ENCODE results near the gene APBB1. TPM values are rescaled to one million over a fixed set of nuclear protein-coding genes. Genes with fewer than 3 reads are reported as not detected.
A peak's percentile ranks its signal among the peaks of the same experiment; 100 is the strongest.
"Not testable (repeated sequence)": the region's sequence is repeated elsewhere in the genome, so short reads cannot be mapped to it uniquely, and the experiment has no call there.

Gene APBB1
- total RNA-seq, 5 donors from 2014 or later (not counting 1 experiment from before 2014, with no cell fraction given), result 71.3 to 152 (median 106) TPM

DNA sequence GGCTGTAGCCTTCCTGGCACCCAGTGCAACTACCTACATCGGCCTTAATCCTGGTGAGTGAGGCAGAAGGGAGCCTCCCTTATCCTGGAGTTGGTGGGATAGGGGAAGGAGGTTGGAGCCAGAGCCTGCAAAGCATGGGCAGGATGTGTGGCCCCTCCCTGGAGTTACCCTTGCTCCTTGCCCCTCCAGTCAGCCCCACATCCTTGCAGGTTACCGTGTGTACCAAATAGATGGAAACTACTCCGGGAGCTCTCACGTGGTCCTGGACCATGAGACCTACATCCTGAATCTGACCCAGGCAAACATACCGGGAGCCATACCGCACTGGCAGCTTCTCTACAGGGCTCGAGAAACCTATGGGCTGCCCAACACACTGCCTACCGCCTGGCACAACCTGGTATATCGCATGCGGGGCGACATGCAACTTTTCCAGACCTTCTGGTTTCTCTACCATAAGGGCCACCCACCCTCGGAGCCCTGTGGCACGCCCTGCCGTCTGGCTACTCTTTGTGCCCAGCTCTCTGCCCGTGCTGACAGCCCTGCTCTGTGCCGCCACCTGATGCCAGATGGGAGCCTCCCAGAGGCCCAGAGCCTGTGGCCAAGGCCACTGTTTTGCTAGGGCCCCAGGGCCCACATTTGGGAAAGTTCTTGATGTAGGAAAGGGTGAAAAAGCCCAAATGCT lies 24.8 kb downstream of the APBB1 start:
- ATAC-seq (replicated peaks in 1 of 4) (no peak), DNase-seq (no peak)
- Histone ChIP-seq H3K4me3 (ENCODE audit: control insufficient read depth in 1 of 2, extremely low read depth in 1 of 2, low read length in 1 of 2) (no peak overlapping the region), H3K36me3 (ENCODE audit: control insufficient read depth in 2 of 2, extremely low read depth in 1 of 2, insufficient read depth in 1 of 2, low read length in 1 of 2) (peaks cover 6 to 43% of the 10 kb centered on the region in 2 donors), H3K9me3 (no peaks in the 10 kb centered on the region), H3K27me3 (replicated peaks in 1 of 2; ENCODE audit: control insufficient read depth in 2 of 2, extremely low read depth in 1 of 2, insufficient read depth in 2 of 2, low read length in 1 of 2) (no peaks in the 10 kb centered on the region), H3K4me1 (ENCODE audit: control insufficient read depth in 1 of 2, extremely low read depth in 1 of 2, insufficient read depth in 2 of 2, low read length in 2 of 2) (peaks cover 18 to 67% of the 10 kb centered on the region in 2 experiments), H3K27ac (ENCODE audit: low read length) (no peak overlapping the region)
- no peaks in the 10 kb centered on the region for H3K9me3 Mint-ChIP-seq
- ChIA-PET CTCF (no interaction called here), POLR2A (no interaction called here)
- H3K27ac Mint-ChIP-seq, result peak overlapping the region; percentile 83 to 98
- no peaks in the 10 kb centered on the region for H3K27me3 Mint-ChIP-seq
- H3K4me3 Mint-ChIP-seq, result peak overlapping the region in 1 of 3 donors; percentile 90
- H3K36me3 Mint-ChIP-seq, result peaks cover 40% of the 10 kb centered on the region
- 95% methylated on average over 15 of the region's 16 CpGs for WGBS (ENCODE audit: insufficient coverage)
- H3K4me1 Mint-ChIP-seq, result peaks cover 79 to 95% (median 89%) of the 10 kb centered on the region in 3 donors

DNA sequence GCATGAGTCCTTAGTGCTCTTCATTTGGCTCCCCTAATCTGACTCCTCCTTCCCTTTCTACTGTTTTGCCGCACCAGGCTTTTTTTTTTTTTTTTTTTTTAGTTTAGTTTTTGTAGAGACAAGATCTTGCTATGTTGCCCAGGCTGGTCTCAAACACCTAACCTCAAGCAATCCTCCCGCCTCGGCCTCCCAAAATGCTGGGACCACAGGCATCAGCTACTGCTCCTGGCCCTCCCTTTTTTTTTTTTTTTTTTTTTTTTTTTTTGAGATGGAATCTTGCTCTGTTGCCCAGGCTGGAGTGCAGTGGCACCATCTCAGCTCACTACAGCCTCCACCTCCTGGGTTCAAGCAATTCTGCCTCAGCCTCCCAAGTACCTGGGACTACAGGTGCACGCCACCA lies 26.6 kb downstream of the APBB1 start:
- DNase-seq, result not testable (repeated sequence)
- Histone ChIP-seq H3K4me1 (ENCODE audit: control insufficient read depth in 1 of 2, extremely low read depth in 1 of 2, insufficient read depth in 2 of 2, low read length in 2 of 2) (peaks cover 17 to 67% of the 10 kb centered on the region in 2 experiments), H3K4me3 (ENCODE audit: control insufficient read depth in 1 of 2, extremely low read depth in 1 of 2, low read length in 1 of 2) (peak overlapping the region in 1 of 2 donors; percentile 80)

DNA sequence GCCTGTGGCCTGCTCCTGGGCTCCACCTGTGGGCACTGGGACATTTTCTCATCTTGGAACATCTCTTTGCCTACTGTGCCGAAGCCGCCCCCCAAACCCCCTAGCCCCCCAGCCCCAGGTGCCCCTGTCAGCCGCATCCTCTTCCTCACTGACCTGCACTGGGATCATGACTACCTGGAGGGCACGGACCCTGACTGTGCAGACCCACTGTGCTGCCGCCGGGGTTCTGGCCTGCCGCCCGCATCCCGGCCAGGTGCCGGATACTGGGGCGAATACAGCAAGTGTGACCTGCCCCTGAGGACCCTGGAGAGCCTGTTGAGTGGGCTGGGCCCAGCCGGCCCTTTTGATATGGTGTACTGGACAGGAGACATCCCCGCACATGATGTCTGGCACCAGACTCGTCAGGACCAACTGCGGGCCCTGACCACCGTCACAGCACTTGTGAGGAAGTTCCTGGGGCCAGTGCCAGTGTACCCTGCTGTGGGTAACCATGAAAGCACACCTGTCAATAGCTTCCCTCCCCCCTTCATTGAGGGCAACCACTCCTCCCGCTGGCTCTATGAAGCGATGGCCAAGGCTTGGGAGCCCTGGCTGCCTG lies 27.3 kb downstream of the APBB1 start:
- peaks cover 0 to 24% of the 10 kb centered on the region in 2 donors for H3K36me3 ChIP-seq (ENCODE audit: control insufficient read depth in 2 of 2, extremely low read depth in 1 of 2, insufficient read depth in 1 of 2, low read length in 1 of 2)
- peak overlapping the region; percentile 26 for H3K27ac ChIP-seq (ENCODE audit: low read length)
- POLR2A ChIA-PET, result interaction anchor here in 1 of 2 donors (1.8 kb wide), 1 partner anchor 11 kb away, joined by 9 read pairs; no protein-coding TSS in a partner anchor
- no peaks in the 10 kb centered on the region for H3K9me3 Mint-ChIP-seq
- 89% methylated on average over 13 of the region's 18 CpGs for WGBS (ENCODE audit: insufficient coverage)
- no peaks in the 10 kb centered on the region for H3K27me3 ChIP-seq (replicated peaks in 1 of 2; ENCODE audit: control insufficient read depth in 2 of 2, extremely low read depth in 1 of 2, insufficient read depth in 2 of 2, low read length in 1 of 2)
- H3K4me1 ChIP-seq (ENCODE audit: control insufficient read depth in 1 of 2, extremely low read depth in 1 of 2, insufficient read depth in 2 of 2, low read length in 2 of 2), result peaks cover 17 to 63% of the 10 kb centered on the region in 2 experiments
- H3K9me3 ChIP-seq, result no peaks in the 10 kb centered on the region
- H3K27ac Mint-ChIP-seq, result peak overlapping the region; percentile 82 to 98
- peaks cover 19% of the 10 kb centered on the region for H3K36me3 Mint-ChIP-seq
- H3K4me1 Mint-ChIP-seq, result peaks cover 64 to 76% (median 75%) of the 10 kb centered on the region in 3 donors
- peak in 1 of 35 experiments; percentile 1 for DNase-seq
- peak overlapping the region; percentile 88 to 93 (median 90) for H3K4me3 Mint-ChIP-seq
- peak overlapping the region; percentile 79 to 80 for H3K4me3 ChIP-seq (ENCODE audit: control insufficient read depth in 1 of 2, extremely low read depth in 1 of 2, low read length in 1 of 2)
- no peaks in the 10 kb centered on the region for H3K27me3 Mint-ChIP-seq
- no peak for ATAC-seq (replicated peaks in 1 of 4)
- CTCF ChIA-PET, result interaction anchor here (1.0 to 3.6 kb wide), 4 partner anchors 11 to 53 kb away, joined by 3 to 26 read pairs (median 13); partner anchors contain the start of gene APBB1 (in 1 of the 2)

More for the DNA sequence above, 26.6 kb downstream of the APBB1 start:
- H3K9me3 ChIP-seq; H3K27me3 ChIP-seq (replicated peaks in 1 of 2; ENCODE audit: control insufficient read depth in 2 of 2, extremely low read depth in 1 of 2, insufficient read depth in 2 of 2, low read length in 1 of 2); H3K9me3 Mint-ChIP-seq; H3K27me3 Mint-ChIP-seq; ATAC-seq (replicated peaks in 1 of 4): not testable (repeated sequence)
- peaks cover 2 to 30% of the 10 kb centered on the region in 2 donors for H3K36me3 ChIP-seq (ENCODE audit: control insufficient read depth in 2 of 2, extremely low read depth in 1 of 2, insufficient read depth in 1 of 2, low read length in 1 of 2)
- Mint-ChIP-seq H3K4me1 (peaks cover 70 to 82% (median 81%) of the 10 kb centered on the region in 3 donors), H3K36me3 (peaks cover 24% of the 10 kb centered on the region), H3K27ac (peak overlapping the region; percentile 83 to 98), H3K4me3 (peak overlapping the region; percentile 88 to 93 (median 90))
- no CpG with 5 or more reads among the region's 4 CpGs for WGBS (ENCODE audit: insufficient coverage)
- ChIA-PET POLR2A (interaction anchor here (1.0 to 1.2 kb wide), 3 partner anchors 10 to 14 kb away, joined by 3 to 7 read pairs (median 4); no protein-coding TSS in a partner anchor), CTCF (interaction anchor here (1.0 to 3.6 kb wide), 4 partner anchors 11 to 52 kb away, joined by 3 to 26 read pairs (median 10); no protein-coding TSS in a partner anchor)
- peak overlapping the region; percentile 26 for H3K27ac ChIP-seq (ENCODE audit: low read length)

DNA sequence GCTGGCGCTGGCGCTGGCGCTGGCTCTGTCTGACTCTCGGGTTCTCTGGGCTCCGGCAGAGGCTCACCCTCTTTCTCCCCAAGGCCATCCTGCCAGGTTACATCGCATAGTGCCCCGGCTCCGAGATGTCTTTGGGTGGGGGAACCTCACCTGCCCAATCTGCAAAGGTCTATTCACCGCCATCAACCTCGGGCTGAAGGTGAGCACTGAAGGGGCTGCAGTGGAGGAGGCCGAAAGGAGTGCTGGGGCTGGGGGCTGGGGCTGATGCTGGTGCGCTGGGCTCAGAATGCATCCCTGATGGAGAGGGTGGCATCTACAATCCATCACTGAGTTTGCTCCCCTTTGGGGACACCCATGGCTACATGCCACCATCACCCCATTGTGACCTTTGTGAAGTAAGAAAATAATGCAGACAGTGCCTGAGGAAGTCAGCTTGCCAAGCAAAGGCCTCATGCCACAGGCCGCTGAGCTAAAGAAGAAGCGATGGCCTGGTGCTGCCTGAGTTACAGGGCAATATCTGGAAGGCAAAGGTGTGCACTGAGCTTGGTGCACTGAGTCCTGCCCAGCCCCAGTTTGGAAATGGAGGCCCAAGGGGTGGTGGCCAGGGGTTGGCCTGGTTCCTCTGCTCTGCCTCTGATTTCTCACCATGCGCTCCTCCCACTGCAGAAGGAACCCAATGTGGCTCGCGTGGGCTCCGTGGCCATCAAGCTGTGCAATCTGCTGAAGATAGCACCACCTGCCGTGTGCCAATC lies 28.0 kb downstream of the APBB1 start:
- H3K9me3 Mint-ChIP-seq, result no peaks in the 10 kb centered on the region
- H3K27me3 ChIP-seq (replicated peaks in 1 of 2; ENCODE audit: control insufficient read depth in 2 of 2, extremely low read depth in 1 of 2, insufficient read depth in 2 of 2, low read length in 1 of 2), result no peaks in the 10 kb centered on the region
- peak overlapping the region; percentile 88 to 93 (median 90) for H3K4me3 Mint-ChIP-seq
- peaks cover 59 to 70% (median 68%) of the 10 kb centered on the region in 3 donors for H3K4me1 Mint-ChIP-seq
- H3K4me3 ChIP-seq (ENCODE audit: control insufficient read depth in 1 of 2, extremely low read depth in 1 of 2, low read length in 1 of 2), result peak overlapping the region; percentile 79 to 80
- ChIA-PET CTCF (interaction anchor here in 1 of 2 donors (0.6 to 4.2 kb wide), 10 partner anchors 8 to 1596 kb away, joined by 3 to 51 read pairs (median 6); partner anchors contain the start of genes APBB1 and EIF3F), POLR2A (interaction anchor here (0.6 to 1.8 kb wide), 15 partner anchors 12 to 1596 kb away, joined by 3 to 16 read pairs (median 4); partner anchors contain the start of genes APBB1 (in 1 of the 2), ARFIP2 (in 1 of the 2), EIF3F (in 1 of the 2) and TAF10 (in 1 of the 2))
- peak overlapping the region; percentile 82 to 98 for H3K27ac Mint-ChIP-seq
- no peaks in the 10 kb centered on the region for H3K9me3 ChIP-seq
- H3K36me3 ChIP-seq (ENCODE audit: control insufficient read depth in 2 of 2, extremely low read depth in 1 of 2, insufficient read depth in 1 of 2, low read length in 1 of 2), result peaks cover 0 to 23% of the 10 kb centered on the region in 2 donors
- peaks cover 13% of the 10 kb centered on the region for H3K36me3 Mint-ChIP-seq
- H3K27ac ChIP-seq (ENCODE audit: low read length), result peak overlapping the region; percentile 79
- peak in 3 of 35 experiments; percentile 10 to 36 (median 23) for DNase-seq
- ATAC-seq (replicated peaks in 1 of 4), result peak in 1 of 4 experiments; percentile 2
- peaks cover 17 to 62% of the 10 kb centered on the region in 2 experiments for H3K4me1 ChIP-seq (ENCODE audit: control insufficient read depth in 1 of 2, extremely low read depth in 1 of 2, insufficient read depth in 2 of 2, low read length in 2 of 2)
- WGBS (ENCODE audit: insufficient coverage), result 28% methylated on average over 9 of the region's 19 CpGs
- no peaks in the 10 kb centered on the region for H3K27me3 Mint-ChIP-seq

DNA sequence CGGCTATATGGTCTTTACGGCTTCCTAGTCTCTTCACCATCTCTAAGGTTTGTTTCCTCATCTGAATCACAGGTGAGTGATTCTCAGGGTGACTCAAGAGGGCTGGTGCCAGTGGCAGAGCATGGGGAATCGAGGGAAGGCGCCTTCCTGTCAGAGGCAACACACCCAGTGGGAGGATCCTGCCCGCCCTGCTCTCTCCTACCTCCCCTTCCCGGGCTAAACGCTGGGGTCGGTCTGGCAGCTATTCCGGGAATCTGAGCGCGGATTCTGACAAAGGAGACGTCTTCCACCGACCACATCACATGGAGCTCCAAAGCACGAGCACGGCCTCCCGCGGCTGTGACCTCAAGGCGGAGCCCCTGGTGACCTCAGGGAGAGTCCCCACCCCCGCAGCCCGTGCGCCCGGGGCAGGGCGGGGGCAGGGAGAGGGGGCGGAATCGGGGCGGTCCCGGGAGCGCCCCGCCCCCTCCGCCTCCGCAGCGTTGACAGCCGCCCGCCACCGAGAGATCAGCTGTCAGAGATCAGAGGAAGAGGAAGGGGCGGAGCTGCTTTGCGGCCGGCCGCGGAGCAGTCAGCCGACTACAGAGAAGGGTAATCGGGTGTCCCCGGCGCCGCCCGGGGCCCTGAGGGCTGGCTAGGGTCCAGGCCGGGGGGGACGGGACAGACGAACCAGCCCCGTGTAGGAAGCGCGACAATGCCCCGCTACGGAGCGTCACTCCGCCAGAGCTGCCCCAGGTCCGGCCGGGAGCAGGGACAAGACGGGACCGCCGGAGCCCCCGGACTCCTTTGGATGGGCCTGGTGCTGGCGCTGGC lies 28.8 kb downstream of the APBB1 start, which contains the start of gene SMPD1:
SMPD1 (plus strand) TSS at position 570 of the 813 bp plus-strand sequence; CDS start at position 695, 125 bp downstream.
- Histone ChIP-seq H3K4me3 (ENCODE audit: control insufficient read depth in 1 of 2, extremely low read depth in 1 of 2, low read length in 1 of 2) (peak within 1 kb of the TSS; percentile 79 to 80), H3K4me1 (ENCODE audit: control insufficient read depth in 1 of 2, extremely low read depth in 1 of 2, insufficient read depth in 2 of 2, low read length in 2 of 2) (peaks cover 20 to 54% of the 10 kb centered on the region in 2 experiments), H3K27me3 (replicated peaks in 1 of 2; ENCODE audit: control insufficient read depth in 2 of 2, extremely low read depth in 1 of 2, insufficient read depth in 2 of 2, low read length in 1 of 2) (no peaks in the 10 kb centered on the region), H3K36me3 (ENCODE audit: control insufficient read depth in 2 of 2, extremely low read depth in 1 of 2, insufficient read depth in 1 of 2, low read length in 1 of 2) (peaks cover 0 to 19% of the 10 kb centered on the region in 2 donors), H3K9me3 (no peaks in the 10 kb centered on the region), H3K27ac (ENCODE audit: low read length) (peak within 1 kb of the TSS; percentile 85)
- POLR2A ChIA-PET, result interaction anchor here (0.5 to 1.8 kb wide), 21 partner anchors 9 to 1597 kb away, joined by 3 to 16 read pairs (median 4); partner anchors contain the start of genes APBB1 (in 2 of the 2), ARFIP2 (in 1 of the 2), EIF3F (in 1 of the 2) and TAF10 (in 1 of the 2)
- peak; percentile 87 to 97 (median 92) for DNase-seq
- Mint-ChIP-seq H3K36me3 (peaks cover 12% of the 10 kb centered on the region), H3K4me1 (peaks cover 62 to 71% (median 67%) of the 10 kb centered on the region in 3 donors), H3K27me3 (no peaks in the 10 kb centered on the region), H3K27ac (peak within 1 kb of the TSS; percentile 97 to 98), H3K4me3 (peak within 1 kb of the TSS; percentile 88 to 93 (median 90)), H3K9me3 (no peaks in the 10 kb centered on the region)
- WGBS (ENCODE audit: insufficient coverage), result under 1% methylated on average over 42 of the region's 63 CpGs
- CTCF ChIA-PET, result interaction anchor here (0.6 to 4.2 kb wide), 19 partner anchors 9 to 1597 kb away, joined by 3 to 51 read pairs (median 4); partner anchors contain the start of genes APBB1 (in 1 of the 2), EIF3F (in 1 of the 2), ILK (in 1 of the 2) and MRPL17 (in 1 of the 2)
- peak; percentile 86 to 92 (median 88) for ATAC-seq (replicated peaks in 1 of 4)

Measured in T-cell (primary cell).